Measurements from ENCODE around the gene IRX4. TPM values are rescaled to one million over a fixed set of nuclear protein-coding genes. Genes with fewer than 3 reads are reported as not detected.

The IRX4 gene
- total RNA-seq, 1 donor from 2014 or later: not detected

DNA sequence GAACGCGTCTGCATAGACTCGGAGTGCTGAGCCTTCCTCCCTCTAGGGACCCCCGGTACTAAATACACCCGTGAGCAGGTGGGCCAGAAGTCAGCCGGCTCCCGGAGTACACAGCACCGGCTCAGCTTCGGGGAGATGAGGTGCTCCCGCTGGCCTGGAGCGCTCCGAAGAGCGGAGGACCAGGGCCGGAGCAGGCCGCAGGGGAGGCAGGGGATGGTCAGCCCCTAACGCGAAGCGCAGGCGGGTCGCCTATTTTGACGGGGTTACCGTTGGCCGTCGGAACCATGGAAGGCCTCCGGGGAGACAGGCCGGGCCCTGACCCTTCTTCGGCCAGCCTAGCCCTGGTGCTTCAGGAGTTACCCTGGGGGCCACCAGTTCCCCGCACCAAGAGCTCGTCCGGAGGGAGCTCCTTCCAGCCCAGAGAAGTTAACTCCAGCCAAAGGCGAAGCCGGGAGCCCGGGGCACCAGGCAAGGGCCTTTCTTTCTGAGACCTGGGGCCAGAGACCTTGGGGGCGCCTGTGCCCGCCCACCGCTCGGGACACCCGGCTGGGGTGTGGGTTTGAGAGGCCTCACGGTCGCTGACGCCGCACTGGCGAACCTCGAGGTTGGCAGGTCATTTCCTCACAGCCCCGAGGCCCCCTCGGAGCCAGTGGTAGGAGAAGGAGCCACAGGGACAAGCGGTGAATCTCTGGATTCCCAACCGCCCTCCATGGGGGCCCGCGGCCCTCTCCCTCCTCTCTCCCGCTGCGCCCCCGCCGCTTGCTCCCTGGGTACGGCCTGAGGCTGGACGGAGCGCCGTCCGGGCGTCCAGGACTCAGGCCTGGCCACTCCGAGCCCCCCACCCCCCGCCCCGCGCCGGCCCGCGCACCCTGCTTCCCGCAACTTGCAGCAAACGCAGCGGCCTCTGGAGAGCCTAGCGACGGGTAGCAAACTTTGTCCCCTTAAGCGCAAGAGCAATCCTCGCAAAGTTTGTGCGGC, 3.4 kb upstream of the IRX4 start:
- H3K4me1 Mint-ChIP-seq: peaks cover 20% of the 10 kb centered on the region
- peaks cover 91% of the 10 kb centered on the region for H3K27me3 Mint-ChIP-seq (ENCODE audit: low read depth)
- H3K27ac Mint-ChIP-seq: no peak overlapping the region
- no peaks in the 10 kb centered on the region for H3K9me3 Mint-ChIP-seq
- H3K4me3 Mint-ChIP-seq: no peak overlapping the region
- DNase-seq (ENCODE audit: low spot score in 2 of 2, unreplicated experiment in 2 of 2): no peak
- H3K36me3 Mint-ChIP-seq: no peaks in the 10 kb centered on the region
- TF ChIP-seq, protein P1, sequence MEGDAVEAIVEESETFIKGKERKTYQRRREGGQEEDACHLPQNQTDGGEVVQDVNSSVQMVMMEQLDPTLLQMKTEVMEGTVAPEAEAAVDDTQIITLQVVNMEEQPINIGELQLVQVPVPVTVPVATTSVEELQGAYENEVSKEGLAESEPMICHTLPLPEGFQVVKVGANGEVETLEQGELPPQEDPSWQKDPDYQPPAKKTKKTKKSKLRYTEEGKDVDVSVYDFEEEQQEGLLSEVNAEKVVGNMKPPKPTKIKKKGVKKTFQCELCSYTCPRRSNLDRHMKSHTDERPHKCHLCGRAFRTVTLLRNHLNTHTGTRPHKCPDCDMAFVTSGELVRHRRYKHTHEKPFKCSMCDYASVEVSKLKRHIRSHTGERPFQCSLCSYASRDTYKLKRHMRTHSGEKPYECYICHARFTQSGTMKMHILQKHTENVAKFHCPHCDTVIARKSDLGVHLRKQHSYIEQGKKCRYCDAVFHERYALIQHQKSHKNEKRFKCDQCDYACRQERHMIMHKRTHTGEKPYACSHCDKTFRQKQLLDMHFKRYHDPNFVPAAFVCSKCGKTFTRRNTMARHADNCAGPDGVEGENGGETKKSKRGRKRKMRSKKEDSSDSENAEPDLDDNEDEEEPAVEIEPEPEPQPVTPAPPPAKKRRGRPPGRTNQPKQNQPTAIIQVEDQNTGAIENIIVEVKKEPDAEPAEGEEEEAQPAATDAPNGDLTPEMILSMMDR (IDR thresholded peaks at IDR 0.05; ENCODE audit: unreplicated experiment): no peak

DNA sequence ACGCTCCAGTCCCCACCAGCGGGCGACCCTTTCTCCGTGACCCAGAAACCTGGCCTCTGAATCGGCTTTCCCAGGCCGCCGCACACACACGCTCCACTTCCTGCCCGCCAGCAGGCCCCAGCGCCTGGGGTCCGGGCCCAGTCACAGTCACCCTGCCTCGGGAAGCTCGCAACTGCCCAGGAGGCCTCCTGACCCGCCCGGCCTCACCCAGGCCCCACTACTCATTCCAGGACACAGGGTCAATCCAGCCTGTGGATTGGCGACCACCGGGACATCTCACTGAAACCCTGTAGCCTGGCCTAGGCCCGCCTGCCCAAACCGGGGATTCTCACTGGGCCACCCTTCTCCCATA, 2.7 kb upstream of the IRX4 start:
- Mint-ChIP-seq H3K4me3 (no peak overlapping the region), H3K27me3 (ENCODE audit: low read depth) (peaks cover 90% of the 10 kb centered on the region), H3K4me1 (peaks cover 20% of the 10 kb centered on the region), H3K9me3 (no peaks in the 10 kb centered on the region), H3K36me3 (no peaks in the 10 kb centered on the region), H3K27ac (no peak overlapping the region)
- no peak for DNase-seq (ENCODE audit: low spot score in 2 of 2, unreplicated experiment in 2 of 2)
- TF ChIP-seq, protein P1 (IDR thresholded peaks at IDR 0.05; ENCODE audit: unreplicated experiment): no peak

GRCh38 chr5:1884678-1885403, 2.1 kb upstream of the IRX4 start:
- DNase-seq (ENCODE audit: low spot score in 2 of 2, unreplicated experiment in 2 of 2): no peak
- peaks cover 90% of the 10 kb centered on the region for H3K27me3 Mint-ChIP-seq (ENCODE audit: low read depth)

DNA sequence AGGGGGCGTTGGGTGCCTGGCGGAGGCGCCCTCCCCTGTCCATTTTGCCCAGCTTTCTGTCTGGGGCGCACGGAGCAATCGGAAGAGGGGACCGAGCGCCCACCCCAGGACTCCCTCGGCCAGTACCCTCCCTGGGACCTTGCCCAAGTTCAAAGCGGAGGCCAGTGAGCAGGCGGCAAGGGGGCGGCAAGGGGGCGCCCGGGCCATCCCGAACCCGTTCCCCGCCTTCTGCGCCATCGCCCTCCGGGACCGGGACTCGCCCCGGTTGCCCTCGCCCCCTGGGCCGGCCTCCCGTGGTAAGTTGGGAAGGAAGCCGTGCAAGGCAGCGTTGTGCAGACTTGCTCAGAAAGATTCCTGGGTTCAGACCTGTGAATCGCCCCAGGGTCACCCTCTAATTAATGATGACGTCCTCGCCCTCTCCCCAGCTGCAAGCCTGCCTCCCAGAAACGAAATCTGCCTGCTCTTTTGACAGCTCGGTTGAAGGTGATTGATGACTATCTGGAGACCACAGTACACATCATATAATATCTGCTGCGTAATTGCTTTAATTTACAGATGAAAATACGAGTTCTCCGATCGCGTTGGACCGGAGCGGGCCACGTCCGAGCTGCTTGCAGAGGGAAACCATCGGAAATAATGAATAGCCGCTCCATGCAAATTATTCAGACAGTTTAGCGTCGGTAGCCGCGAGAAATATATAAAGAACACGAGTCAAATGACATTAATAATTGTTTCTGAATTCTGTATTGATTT, 1.4 kb upstream of the IRX4 start:
- Mint-ChIP-seq H3K9me3 (no peaks in the 10 kb centered on the region), H3K27me3 (ENCODE audit: low read depth) (peaks cover 90% of the 10 kb centered on the region), H3K4me1 (peaks cover 18% of the 10 kb centered on the region), H3K4me3 (peak overlapping the region; percentile 20), H3K36me3 (no peaks in the 10 kb centered on the region), H3K27ac (no peak overlapping the region)
- no peak for DNase-seq (ENCODE audit: low spot score in 2 of 2, unreplicated experiment in 2 of 2)
- TF ChIP-seq, protein P1 (IDR thresholded peaks at IDR 0.05; ENCODE audit: unreplicated experiment): no peak

More at GRCh38 chr5:1884678-1885403, 2.1 kb upstream of the IRX4 start:
- Mint-ChIP-seq H3K4me1 (peaks cover 19% of the 10 kb centered on the region), H3K4me3 (no peak overlapping the region), H3K9me3 (no peaks in the 10 kb centered on the region), H3K36me3 (no peaks in the 10 kb centered on the region), H3K27ac (no peak overlapping the region)
- TF ChIP-seq, protein P1 (IDR thresholded peaks at IDR 0.05; ENCODE audit: unreplicated experiment): no peak

GRCh38 chr5:1883120-1883924, 597 bp upstream of the IRX4 start:
- TF ChIP-seq, protein P1 (IDR thresholded peaks at IDR 0.05; ENCODE audit: unreplicated experiment): peak; percentile 60
- Mint-ChIP-seq H3K36me3 (no peaks in the 10 kb centered on the region), H3K4me1 (peaks cover 16% of the 10 kb centered on the region), H3K9me3 (no peaks in the 10 kb centered on the region), H3K4me3 (peak overlapping the region; percentile 38), H3K27ac (no peak overlapping the region), H3K27me3 (ENCODE audit: low read depth) (peaks cover 89% of the 10 kb centered on the region)
- DNase-seq (ENCODE audit: low spot score in 2 of 2, unreplicated experiment in 2 of 2): no peak

Data from mesothelial cell of epicardium (in vitro differentiated cells).